Measurements from ENCODE around the gene TRIO.

Gene TRIO

GRCh38 chr5:14211818-14212803, 69.0 kb downstream of the TRIO start:
- no peak for DNase-seq

- DNase-seq = no peak
Observed at GRCh38 chr5:14212838-14213237, 69.7 kb downstream of the TRIO start.

DNA sequence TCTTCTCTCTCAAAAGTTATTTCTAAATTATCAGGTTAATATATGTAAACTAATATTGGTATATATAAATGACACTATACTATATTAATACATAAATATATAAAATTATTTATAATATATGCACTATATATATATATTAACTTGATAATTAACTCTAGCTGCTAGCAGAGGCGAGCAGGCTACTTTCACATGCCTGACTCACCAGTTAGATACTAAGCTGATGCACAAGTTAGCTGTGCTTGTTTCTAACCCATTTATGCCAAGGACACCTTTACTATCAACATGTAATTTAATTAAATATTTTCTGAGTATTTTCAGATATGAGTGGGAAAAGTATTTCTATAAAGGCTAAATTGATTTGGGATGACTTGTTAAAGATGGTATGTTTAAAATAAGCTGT, 70.1 kb downstream of the TRIO start:
- DNase-seq = no peak

- no peak for DNase-seq
Observed at GRCh38 chr5:14213813-14214585, 70.9 kb downstream of the TRIO start.

- DNase-seq = no peak
Observed at GRCh38 chr5:14215901-14216300, 72.8 kb downstream of the TRIO start.

GRCh38 chr5:14216372-14216771, 73.2 kb downstream of the TRIO start:
- DNase-seq = no peak

GRCh38 chr5:14216902-14217301, 73.8 kb downstream of the TRIO start:
- no peak for DNase-seq

DNA sequence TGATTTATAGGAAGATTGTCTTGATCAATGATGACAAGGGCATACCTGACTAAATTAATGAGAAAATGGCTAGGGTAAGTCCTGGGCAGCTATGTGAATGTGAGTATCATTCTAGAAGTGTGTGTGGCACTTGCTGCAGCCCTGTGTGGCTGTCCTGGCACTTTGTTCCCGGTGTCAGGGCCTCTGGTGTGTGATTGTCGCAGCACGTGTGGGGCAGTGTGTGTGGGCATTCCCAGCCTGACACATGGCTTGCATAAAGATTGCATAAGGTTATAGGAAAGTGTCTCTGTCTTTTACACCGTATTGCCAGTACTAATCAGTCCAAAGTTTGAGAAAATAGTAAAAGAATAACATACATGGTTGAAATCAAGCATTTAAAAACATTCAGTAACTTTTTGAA, 74.4 kb downstream of the TRIO start:
- no peak for DNase-seq

GRCh38 chr5:14218011-14218410, 74.9 kb downstream of the TRIO start:
- DNase-seq = no peak

GRCh38 chr5:14218480-14218879, 75.3 kb downstream of the TRIO start:
- no peak for DNase-seq

DNA sequence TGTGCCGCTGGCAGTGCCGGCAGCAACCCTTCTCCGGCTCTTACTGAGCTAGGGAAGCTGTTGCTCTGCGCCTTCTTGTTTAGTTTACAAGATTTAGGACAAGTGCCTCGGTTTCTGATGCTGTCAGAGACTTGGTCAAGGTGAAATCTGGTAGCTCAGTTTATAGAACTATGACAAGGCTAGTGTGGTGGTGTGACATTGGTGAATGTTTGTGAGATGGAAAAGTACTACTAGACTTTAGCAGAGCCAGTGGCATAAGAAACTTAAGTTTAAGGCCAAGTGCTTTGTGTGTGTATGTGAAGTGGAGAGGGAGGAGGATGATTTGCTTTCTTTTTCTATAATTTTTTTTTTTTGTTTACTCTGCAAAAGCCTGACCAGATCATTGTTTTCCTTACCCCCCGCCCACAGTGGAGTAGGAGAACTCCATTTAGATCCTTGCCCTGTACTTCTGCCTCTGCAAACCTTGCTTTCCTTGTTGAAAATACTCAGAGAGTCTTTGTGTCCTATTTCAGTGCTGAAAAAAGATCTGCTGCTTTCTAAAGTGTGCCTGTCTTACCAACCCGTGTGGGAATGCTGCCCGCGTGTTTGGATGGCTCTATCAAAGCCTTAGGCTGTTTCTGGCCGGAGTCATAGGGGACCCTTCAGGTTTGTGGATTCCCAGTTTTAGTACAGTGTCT, 75.9 kb downstream of the TRIO start:
- DNase-seq = no peak

DNA sequence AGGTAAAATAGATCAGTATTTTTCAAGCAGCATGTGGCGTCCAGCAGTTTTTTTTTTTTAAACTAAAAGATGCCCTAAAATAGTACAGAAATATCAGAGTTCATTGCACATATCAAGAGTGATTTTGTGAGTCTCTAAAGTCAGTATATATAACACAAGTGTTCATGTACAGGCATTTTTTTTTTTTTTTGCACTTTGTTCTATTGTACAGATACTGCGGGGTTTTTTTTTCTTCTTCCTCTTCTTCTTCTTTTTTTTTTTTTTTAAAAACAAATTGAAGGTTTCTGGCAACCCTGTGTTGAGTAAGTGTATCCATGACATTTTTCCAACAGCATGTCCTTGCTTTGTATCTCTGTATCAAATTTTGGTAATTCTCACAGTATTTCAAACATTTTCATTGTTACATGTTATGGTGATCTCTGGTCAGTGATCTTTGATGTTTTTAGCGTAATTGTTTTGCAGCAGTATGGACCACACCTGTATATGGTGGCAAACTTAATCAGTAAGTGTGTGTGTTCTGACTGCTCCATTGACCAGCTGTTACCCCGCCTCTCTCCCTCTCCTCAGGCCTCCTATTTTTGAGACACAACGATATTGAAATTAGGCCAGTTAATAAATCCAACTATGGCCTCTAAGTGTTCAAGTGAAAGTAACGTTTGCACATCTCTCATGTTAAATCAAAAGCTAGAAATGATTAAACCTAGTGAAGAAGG, 76.8 kb downstream of the TRIO start:
- DNase-seq = no peak

DNA sequence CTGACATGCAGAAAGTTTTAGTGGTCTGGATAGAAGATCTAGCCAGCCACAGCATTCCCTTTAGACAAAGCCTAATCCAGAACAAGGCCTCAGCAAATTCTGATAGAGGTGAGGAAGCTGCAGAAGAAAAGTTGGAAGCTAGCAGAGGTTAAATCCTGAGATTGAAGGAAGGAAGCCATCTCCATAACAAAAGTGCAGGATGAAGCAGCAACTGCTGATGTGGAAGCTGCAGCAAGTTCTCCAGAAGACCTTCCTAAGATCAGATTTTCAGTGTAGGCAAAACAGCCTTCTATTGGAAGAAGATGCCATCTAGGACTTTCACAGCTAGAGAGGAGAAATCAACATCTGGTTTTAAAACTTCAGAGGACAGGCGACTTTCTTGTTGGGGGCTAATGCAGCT, 77.5 kb downstream of the TRIO start:
- no peak for DNase-seq

DNA sequence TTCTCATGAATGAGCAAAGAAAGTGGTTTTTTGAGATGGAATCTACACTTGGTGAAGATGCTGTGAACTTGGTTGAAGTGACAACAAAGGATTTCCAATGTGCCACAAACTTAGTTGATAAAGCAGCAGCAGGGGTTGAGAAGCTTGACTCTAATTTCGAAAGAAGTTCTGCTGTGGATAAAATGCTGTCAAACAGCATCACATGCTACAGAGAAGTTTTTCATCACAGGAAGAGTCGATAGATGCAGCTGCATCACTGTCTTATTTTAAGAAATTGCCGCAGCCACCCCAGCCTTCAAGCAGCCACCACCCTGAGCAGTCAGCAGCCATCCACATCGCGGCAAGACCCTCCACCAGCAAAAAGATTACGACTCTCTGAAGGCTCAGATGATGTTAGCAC, 78.6 kb downstream of the TRIO start:
- DNase-seq = no peak

GRCh38 chr5:14222206-14222605, 79.1 kb downstream of the TRIO start:
- no peak for DNase-seq

- DNase-seq = no peak
Observed at GRCh38 chr5:14223372-14223771, 80.2 kb downstream of the TRIO start.

DNA sequence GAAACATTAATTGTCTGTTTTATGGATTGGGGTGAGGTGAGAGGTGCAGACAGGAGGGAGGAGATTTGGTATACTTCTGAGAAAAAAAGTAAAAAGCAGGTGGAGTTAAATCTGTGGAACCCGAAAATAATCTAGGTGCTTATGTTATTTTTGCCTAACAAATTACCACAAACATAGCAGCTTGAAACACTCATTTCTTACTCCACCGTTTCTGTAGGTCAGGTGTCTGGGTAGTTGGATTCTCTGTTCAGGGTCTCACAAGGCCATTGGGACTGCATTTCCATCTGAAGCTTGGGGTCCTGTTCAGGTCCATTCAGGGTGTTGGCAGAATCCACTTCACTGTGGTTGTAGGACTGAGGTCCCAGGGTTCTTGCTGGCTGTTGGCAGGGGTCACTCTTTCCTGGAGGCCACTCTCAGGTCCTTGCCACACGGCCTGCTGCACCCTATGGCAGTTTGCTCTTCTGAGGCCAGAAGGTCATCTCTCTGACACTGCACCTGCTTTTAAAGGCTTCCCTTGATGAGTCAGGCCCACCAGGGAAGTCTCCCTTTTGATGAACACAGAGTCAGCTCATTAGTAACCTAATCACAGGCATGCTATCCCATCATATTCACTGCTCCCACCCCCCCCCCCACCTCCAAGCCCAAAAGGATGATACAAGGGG, 82.2 kb downstream of the TRIO start:
- no peak for DNase-seq

DNA sequence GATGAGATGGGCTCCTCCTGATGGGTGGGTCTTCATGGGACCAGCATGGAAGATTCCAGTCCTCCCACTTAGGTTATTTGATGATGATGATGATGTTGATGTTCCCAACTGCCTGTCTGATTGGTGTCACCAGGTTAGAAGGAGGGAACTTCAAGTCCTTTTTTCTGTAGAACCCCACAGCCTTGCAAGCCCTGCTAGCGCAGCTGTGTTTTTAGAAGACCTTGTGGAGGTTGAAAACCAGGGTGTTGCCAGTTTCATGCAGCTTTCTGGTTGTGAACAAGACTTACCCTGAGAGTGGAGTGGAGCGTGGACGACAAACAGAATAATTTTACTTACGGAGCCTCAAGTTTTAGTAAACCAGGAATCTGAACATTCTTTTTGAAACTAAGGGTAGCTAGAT, 83.0 kb downstream of the TRIO start:
- DNase-seq = no peak

DNA sequence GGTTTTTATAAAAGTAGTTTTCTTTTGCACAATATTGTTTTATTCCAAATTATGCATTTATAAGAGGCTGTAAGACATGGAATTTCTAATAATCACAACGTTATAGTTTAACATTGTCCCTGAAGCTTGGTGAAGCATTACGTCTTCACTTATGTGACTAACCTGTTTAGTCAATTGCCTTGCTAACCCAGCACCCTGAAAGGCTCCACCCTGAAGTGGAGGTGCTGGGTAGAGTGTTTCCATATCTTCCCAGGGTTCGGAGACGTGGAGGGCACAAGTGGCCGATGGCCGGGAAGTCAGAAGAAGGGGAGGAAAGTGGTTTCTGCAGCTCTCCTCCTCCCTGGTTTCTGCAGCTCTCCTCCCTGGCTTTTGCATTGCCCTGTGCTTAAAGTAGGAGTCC, 83.4 kb downstream of the TRIO start:
- DNase-seq = no peak

GRCh38 chr5:14226992-14227391, 83.8 kb downstream of the TRIO start:
- DNase-seq = no peak

- no peak for DNase-seq
Observed at GRCh38 chr5:14227513-14227912, 84.4 kb downstream of the TRIO start.

- DNase-seq = no peak
Observed at GRCh38 chr5:14228219-14228618, 85.1 kb downstream of the TRIO start.

All from NCI-H510A (cell line).